Measurements from ENCODE around the gene RHBDL2. TPM values are rescaled to one million over a fixed set of nuclear protein-coding genes. Genes with fewer than 3 reads are reported as not detected.

The RHBDL2 gene
- total RNA-seq, 1 donor from 2014 or later, result not detected

- peaks cover 4% of the 10 kb centered on the region for H3K36me3 Mint-ChIP-seq (ENCODE audit: low read depth)
- H3K9me3 Mint-ChIP-seq, result no peaks in the 10 kb centered on the region
- ATAC-seq (ENCODE audit: low read depth) (peak; percentile 99), DNase-seq (peak; percentile 97)
- H3K27me3 Mint-ChIP-seq, result no peaks in the 10 kb centered on the region
- TF ChIP-seq CTCF (IDR thresholded peaks at IDR 0.05), result no peak
- peak within 1 kb of the TSS; percentile 83 for H3K27ac Mint-ChIP-seq
- peak within 1 kb of the TSS; percentile 92 for H3K4me3 Mint-ChIP-seq
- ChIA-PET CTCF (interaction anchor here (1.5 kb wide), 1 partner anchor 17 kb away, joined by 5 read pairs; no protein-coding TSS in a partner anchor), POLR2A (interaction anchor here (0.5 to 2.3 kb wide), 6 partner anchors 11 to 652 kb away, joined by 3 to 11 read pairs (median 8); partner anchors contain the start of genes NDUFS5 and RRAGC)
- intact Hi-C loops (cut with micrococcal nuclease), result loop anchor here (1.0 to 10.0 kb wide), 5 partner anchors 14 to 1181 kb away; partner anchors contain the start of genes AKIRIN1, CDCA8 and RRAGC
- peaks cover 23% of the 10 kb centered on the region for H3K4me1 Mint-ChIP-seq
Measured at GRCh38 chr1:38873027-38873969, 68.3 kb downstream of the RHBDL2 start, which contains the start of gene MYCBP. Gene MYCBP, minus strand, starts transcription at chr1:38873348. Its CDS starts 43 bp downstream, at chr1:38873305.

GRCh38 chr1:38872401-38873026 is 69.1 kb downstream of the RHBDL2 start:
- Mint-ChIP-seq H3K9me3 (no peaks in the 10 kb centered on the region), H3K27ac (peak overlapping the region; percentile 83), H3K4me1 (peaks cover 29% of the 10 kb centered on the region), H3K27me3 (no peaks in the 10 kb centered on the region), H3K4me3 (peak overlapping the region; percentile 92), H3K36me3 (ENCODE audit: low read depth) (peaks cover 9% of the 10 kb centered on the region)
- ChIA-PET CTCF (interaction anchor here (1.5 kb wide), 1 partner anchor 16 kb away, joined by 5 read pairs; no protein-coding TSS in a partner anchor), POLR2A (interaction anchor here (0.5 to 2.3 kb wide), 4 partner anchors 10 to 154 kb away, joined by 3 to 9 read pairs (median 8); partner anchors contain the start of genes NDUFS5 and RRAGC)
- ATAC-seq (ENCODE audit: low read depth) (peak; percentile 5), DNase-seq (no peak)
- intact Hi-C loops (cut with micrococcal nuclease), result loop anchor here (1.0 to 10.0 kb wide), 5 partner anchors 13 to 1180 kb away; partner anchors contain the start of genes AKIRIN1, CDCA8 and RRAGC
- TF ChIP-seq CTCF (IDR thresholded peaks at IDR 0.05), result no peak

- POLR2A ChIA-PET, result interaction anchor here (0.6 to 0.7 kb wide), 2 partner anchors 78 to 1231 kb away, joined by 4 to 7 read pairs; no protein-coding TSS in a partner anchor
Measured at GRCh38 chr1:38870996-38871395, 70.6 kb downstream of the RHBDL2 start.

GRCh38 chr1:38867208-38867607 is 74.4 kb downstream of the RHBDL2 start:
- intact Hi-C loops (cut with micrococcal nuclease), result no loop called here
- CTCF ChIA-PET, result no interaction called here
- Mint-ChIP-seq H3K9me3 (no peaks in the 10 kb centered on the region), H3K36me3 (ENCODE audit: low read depth) (peaks cover 43% of the 10 kb centered on the region), H3K27me3 (no peaks in the 10 kb centered on the region), H3K4me1 (peaks cover 20% of the 10 kb centered on the region), H3K27ac (no peak overlapping the region), H3K4me3 (no peak overlapping the region)
- DNase-seq (no peak), ATAC-seq (ENCODE audit: low read depth) (no peak)
- POLR2A ChIA-PET, result no interaction called here
- TF ChIP-seq CTCF (IDR thresholded peaks at IDR 0.05), result no peak

More at GRCh38 chr1:38870996-38871395, 70.6 kb downstream of the RHBDL2 start:
- Mint-ChIP-seq H3K9me3 (no peaks in the 10 kb centered on the region), H3K27ac (no peak overlapping the region), H3K27me3 (no peaks in the 10 kb centered on the region), H3K4me1 (peaks cover 29% of the 10 kb centered on the region), H3K4me3 (no peak overlapping the region), H3K36me3 (ENCODE audit: low read depth) (peaks cover 18% of the 10 kb centered on the region)
- TF ChIP-seq CTCF (IDR thresholded peaks at IDR 0.05), result no peak
- DNase-seq (no peak), ATAC-seq (ENCODE audit: low read depth) (no peak)
- intact Hi-C loops (cut with micrococcal nuclease), result loop anchor here (10.0 kb wide), 1 partner anchor 394 kb away; no protein-coding TSS in a partner anchor
- CTCF ChIA-PET, result no interaction called here

All from activated B cell treated with CpG ODN at 0.5 μM for 24 hours (primary cell).